Brain pericyte (primary cell): ENCODE data around the gene MAN2B2.

Experiments
- DNase-seq: peaks from one replicate; pipeline ENCODE4 v3.0.0-alpha.2; 2012; ENCODE audit warnings: low read depth, low spot score

MAN2B2 gene

DNA sequence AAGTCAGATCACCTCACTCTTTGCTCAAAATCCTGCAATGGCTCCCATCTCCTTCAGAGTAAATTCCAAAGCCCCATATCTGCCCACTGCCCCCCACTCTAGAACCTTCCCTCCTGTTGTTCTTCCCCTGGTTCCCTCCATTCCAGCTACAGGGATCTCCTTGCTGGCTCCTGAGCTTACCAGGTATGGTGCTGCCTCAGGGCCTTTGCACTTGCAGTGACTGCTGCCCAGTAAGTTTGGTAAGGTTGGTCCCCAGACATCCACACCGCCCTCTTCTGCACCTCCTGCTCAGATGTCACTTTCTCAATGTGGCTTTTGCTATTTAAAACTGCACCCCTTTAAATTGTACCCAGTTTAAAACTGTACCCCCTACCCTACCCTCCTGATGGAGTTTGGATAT is 7.8 kb upstream of the MAN2B2 start:
- no peak for DNase-seq

DNA sequence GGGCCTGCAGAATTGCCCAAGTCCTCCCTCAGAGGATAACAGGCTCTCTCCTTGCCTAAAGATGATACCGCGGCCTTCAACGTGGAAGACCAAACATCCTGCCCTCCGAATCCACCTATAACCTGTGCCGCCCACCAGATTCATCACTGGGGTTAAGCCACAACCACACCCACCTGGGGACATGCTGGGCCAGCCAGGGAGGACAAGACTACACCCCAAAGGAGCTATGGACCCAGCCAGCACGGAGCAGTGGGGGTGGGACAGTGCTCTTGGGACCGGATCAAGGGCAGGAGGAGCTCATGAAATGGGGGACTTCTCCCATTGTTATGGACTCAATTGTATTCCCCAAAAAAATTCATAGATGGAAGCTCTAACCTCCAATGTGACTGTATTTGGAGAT is 6.8 kb upstream of the MAN2B2 start:
- DNase-seq = no peak

DNA sequence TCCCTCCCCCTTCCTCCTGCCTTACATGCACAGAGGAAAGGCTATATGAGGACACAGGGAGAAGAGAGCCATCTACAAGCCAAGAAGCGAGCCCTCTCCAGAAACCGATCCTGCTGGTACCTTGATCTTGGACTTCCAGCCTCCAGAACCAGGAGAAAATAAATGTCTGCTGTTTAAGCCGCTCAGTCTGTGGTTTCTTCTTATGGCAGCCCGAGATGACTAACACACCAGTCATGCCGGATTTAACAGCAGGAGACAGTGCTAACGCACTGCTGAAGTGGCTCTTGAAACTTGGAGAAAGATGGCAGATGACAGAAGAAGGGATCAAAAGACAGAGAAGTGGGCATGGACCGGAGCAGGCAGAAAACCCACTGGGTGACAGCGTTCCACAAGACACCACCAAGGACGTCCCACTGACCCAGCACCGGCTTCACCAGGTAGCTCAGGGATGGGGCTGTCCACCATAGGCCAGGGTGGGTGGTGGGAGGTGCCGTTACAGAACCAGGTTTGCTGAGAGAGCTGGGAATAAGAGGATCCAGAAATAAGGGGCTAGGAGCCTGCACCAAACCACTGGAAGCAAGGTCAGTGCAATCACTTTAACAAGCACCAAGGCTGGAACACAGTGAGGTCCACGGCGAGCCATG is 6.2 kb upstream of the MAN2B2 start:
- no peak for DNase-seq

DNA sequence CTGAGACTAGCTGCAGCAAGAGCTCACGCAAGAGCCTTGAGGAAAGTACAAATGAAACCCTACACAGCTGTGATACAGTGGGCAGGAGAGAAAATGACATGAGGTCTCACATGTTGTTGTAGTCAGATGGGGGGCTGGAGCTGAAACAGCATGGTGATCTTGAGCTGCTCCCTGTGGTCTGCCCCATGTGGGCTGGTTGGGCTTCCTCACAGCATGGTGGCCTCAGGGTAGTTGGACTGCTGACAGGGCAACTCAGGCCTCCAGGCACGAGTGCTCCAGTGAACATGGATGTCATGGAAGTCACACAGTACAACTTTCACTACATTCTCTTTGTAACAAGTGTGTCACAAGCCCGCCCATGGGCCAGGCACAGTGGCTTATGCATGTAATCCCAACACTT is 3.4 kb upstream of the MAN2B2 start:
- no peak for DNase-seq

DNA sequence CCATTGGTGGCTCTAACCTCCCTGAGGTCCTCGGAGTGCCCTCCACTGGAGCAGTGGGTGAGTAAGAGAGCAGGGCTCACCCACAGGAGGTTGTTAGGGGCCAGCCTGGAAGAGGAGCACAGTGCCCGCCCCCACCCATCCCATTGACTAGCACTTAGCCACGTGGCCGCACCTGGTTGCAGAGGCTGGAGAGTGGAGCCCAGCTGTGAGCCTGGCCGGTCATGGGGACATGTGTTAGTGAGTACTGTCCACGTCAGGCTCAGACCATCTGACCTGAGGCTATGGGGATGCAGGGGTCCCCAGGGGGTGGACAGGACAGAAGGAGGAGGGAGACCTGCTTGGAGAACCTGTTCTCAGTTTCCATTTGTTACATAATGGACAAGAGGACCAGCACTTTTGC is 1.4 kb upstream of the MAN2B2 start:
- DNase-seq = no peak

DNA sequence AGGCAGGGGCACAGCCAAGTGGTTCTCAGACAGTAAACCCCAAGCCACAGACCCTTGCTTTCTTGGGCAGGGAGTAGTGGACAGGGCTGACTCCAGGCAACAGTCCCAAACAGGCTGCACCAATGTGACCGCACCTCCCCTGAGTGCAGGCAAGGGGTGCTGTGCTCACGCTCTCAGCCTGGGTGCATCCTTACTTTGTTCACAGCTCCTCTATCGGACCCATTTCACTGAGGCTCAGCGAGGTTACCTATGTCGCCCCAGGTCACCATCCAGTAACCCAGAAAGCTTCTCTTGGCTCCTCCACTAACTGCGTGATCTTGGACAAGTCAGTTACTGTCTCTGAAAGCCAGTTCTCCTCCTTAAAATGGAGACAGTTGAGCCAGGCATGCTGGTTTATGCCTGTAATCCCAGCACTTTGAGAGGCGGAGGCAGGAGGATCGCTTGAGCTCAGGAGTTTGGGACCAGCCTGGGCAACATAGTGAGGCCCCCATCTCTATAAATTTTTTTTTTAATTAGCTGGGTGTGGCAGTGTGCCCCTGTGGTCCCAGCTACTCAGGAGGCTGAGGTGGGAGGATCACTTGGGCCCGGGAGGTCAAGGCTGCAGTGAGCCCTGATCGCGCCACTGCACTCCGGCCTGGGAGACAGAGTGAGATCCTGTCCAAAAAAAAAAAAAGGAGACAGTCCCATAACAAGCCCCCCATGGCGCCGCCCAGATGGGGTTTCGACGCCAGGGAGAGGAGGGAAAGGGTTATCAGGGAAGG is 823 bp upstream of the MAN2B2 start:
- no peak for DNase-seq

DNA sequence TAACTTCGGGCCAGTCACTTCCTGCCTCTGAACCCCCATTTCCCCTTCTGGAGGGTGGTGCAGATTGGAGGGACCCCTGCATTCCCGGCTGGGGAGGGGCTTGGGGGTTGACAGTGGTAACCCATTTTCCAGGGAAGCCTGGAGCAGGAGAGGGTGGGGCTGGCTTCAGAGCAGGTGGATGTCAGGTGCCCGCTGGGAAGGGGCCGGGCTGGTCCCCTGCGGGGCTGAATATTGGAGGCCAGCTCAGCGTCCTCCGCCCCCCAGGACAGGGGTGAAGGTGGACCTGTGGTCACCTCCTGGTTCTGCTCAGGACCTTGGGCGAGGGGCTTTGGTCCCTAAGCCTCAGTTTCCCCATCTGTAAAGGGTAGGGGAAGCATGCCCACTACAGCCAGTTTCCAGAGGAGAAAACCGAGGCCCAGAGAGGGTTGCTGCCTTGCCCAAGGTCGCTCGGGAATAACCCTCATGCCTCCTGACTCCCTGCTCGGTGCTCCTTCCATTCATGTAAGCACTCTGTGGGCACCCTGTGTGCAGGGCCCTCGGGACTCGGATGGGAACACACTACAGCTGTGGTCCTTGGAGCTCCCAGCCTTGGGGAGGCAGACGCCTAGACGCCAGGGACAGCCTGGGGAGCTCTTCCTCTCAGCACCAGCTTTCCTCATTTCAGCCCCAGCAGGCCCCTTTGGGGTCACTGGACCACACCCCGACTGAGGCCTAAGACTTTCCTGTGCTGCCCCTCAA is 683 bp downstream of the MAN2B2 start:
- DNase-seq = no peak

DNA sequence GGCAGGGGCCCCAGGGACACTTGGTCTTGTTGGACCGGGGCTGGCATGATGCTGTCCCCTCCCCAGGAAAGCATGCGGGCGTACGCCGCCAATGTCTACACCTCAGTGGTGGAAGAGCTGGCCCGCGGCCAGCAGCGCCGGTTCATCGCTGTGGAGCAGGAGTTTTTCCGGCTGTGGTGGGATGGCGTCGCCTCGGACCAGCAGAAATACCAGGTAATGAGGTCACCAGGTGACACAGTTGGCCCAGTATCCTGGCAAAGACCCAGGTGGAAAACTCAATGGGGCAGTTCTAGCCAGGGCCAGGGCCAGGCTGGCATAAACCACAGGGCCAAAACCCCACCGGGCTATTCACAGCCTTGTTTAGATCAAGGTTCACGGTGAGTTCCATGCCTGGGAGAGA is 1.5 kb downstream of the MAN2B2 start:
- DNase-seq = no peak

DNA sequence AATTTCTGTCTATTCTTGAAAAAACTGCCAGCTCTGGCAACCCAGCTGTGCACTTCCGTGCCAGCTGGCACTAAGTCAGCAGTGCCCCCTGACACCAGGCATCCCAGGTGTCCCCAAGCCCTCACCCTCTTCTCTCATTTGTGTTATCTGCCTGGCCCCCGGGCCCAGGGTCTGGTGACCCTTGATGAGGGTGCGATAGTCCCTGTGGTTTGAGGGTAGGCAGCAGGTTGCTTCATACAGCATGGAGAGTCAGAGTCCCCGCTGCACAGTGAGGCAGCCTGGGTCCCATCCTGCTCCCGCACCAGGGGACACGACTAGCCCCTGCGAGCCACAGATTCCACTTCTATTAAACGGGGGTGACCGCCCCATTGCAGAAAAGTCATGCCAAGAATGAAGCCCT is 1.9 kb downstream of the MAN2B2 start:
- DNase-seq = no peak

DNA sequence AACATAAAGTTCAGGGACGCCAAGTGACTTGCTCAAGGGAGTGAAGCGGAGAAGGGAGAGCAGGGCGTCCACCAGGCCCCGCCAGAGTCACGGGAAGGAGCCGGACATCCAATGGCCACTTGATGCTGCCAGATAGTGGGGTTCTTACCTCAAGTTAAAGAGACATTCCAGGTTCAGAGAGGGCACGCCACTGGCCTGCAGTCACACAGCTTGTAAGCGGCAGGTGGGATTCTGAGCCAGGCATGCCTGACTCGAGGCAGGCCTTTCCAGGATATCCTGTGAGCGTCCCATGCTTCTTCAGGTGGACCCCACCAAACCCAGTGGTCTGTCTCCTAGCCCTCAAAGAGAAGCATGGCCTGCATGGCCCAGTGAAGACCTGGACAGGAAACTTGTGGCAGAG is 2.4 kb downstream of the MAN2B2 start:
- no peak for DNase-seq

DNA sequence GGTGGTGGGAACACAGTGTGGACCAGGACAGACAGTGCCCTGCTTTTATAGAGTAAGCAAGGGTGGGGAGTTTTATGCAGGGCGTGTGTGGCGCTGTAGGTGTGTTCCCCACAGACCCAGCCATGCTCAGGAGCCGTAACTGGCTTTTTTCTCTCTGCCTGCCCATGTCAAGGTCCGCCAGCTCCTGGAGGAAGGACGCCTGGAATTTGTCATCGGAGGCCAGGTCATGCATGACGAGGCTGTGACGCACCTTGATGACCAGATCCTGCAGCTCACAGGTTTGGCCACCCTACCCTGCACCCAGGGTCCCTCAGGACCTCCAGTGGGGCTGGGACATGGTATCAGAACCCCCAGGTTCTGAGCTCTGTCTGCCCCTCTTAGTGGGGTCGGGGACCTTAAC is 3.2 kb downstream of the MAN2B2 start:
- no peak for DNase-seq

DNA sequence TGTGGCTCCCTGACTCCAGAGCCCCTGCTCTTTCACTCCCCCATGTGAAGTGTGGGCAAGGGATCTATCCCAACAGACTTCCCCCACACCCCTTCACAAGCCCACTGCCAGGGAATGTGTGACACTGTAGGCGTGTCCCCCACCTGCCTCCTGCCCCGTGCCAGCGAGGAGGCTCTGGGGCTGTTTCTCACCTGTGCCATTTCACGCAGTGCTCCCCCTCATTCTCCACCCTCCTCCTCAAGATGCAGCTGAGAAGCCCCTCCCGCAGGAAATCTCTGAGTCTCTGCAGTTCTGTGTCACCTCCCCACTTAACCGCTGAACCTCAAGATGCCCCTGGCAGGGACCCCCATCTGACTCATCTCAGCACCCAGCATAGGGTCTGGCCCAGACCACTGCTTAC is 5.4 kb downstream of the MAN2B2 start:
- DNase-seq = no peak

DNA sequence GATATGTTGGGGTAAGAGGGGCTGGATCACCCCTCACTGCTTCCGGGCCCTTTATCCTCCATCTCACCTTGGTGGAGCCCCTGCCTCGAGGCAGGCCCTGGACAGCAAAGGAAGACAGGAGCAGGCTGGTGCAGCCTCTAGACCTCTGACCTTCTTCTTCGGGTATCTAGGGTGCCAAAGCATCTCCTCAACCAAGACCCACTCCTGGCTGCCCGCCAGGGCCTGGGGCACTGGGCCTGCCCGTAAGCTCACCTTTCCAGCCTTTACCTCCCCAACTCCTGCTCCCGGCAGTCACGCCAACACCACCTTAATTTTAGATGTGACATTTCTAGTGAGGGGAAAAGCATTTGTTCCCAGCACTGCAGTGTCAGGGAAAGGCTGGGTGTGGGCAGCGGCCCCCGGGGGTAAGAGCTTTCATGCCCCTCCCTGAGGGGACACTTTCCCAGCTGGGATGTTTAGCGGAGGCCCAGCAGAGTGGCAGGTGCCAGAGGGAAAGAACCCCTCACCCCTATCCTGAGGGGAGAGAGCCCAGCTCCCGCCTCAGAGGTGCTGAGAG is 6.7 kb downstream of the MAN2B2 start:
- DNase-seq = no peak

DNA sequence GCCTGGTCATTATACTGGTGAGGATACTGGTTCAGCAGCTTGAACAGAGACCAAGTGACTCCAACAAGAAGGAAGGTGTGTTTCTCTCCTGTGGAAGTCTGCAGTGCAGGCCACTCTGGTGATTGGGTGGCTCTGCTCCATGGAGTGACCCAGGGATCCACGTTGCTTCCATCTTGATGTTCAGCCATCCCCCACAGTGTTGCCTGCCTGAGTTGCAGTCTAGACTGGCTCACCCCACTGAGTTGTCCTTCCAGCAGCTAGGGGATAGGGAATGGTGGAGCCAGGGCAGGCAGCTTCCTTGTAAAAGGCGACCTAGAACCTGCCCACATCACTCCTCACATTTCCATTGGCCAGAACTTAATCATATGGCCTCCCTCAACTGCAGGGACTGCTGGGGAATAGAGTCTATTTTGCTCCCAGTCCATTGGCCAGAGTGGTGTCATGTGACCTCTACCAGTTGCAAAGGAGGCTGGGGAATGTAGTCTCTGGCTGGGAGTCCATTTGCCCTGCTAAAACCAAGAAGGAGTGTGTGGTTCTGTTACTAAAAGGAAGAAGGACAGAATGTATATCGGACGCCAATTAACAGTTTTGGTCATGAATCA is 8.0 kb downstream of the MAN2B2 start:
- no peak for DNase-seq

DNA sequence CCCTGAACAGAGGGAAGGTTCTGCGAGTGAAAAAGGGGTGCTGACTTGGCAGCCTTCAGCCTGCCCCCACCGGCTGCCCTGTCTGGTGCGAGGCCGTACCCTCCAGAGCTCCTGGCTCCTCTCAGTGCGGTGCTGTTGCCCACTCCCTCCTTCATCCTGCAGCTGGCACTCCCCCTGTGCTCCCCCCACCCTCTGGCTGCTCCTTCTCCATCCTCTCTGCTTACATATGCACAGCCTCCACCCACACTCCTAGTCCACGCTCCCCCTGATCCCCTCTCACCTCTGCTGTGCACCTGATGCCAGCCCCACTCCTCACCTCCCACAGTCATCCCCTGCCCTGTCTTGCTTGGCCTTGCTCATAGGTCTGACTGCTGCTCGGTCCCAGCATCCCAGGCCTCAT is 9.9 kb downstream of the MAN2B2 start:
- DNase-seq = no peak

DNA sequence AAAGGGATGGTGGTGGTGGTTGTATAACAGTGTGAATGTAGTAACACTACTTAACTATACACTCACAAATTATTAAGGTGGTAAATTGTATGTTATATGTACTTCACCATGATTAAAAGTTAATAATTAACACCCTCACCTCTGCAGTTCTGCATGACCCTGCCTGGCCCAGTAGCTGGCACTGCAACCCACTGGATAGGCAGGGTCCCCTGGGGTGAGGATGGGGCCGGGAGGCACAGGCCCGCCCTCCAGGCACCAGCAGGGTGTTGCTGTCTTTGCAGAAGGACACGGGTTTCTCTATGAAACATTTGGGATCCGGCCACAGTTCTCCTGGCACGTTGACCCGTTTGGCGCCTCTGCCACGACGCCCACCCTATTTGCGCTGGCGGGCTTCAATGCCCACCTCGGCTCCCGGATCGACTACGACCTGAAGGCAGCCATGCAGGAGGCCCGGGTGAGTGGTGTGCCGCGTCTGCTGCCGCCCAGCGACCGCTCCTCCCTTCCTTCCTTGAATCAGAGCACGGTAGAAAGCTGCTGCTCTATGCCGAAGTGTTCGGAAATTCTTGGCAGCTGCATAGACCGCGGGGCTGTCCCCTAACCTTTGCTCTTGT is 11.8 kb downstream of the MAN2B2 start:
- DNase-seq = no peak

DNA sequence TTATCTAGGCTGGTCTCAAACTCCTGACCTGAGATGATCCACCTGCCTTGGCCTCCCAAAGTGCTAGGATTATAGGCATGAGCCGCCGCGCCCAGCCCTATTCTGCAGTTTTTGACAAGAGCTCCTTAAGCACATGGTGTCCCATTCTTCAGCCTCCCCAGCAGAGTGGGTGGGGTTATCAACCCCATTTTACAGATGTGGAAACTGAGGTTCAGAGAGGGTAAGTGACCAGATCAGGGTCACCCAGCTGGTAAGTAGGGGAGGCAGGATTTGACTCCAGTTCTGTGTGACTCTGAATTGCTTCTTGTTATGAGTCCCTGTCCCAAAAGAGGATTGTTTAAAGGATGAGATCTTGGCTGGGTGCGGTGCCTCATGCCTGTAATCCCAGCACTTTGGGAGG is 14.5 kb downstream of the MAN2B2 start:
- no peak for DNase-seq

DNA sequence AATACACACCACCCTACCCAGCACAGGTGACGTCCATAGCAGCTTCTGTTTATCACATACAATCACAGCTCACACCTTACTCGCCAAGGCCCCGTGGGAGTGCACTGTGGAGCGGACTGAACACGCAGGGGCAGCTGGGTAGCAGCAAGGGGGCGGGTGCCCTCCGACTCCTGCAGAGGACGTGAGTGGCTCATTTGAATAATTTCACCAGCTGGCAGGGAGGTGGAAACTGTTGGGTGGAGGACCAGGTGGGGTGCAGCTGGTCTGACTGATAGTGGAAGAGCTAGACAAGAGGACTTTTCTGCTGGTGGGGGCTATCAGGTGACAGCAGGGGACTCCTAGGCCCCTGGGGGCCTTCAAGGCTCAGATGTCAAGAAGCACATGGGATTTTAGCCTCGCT is 16.3 kb downstream of the MAN2B2 start:
- DNase-seq = no peak

DNA sequence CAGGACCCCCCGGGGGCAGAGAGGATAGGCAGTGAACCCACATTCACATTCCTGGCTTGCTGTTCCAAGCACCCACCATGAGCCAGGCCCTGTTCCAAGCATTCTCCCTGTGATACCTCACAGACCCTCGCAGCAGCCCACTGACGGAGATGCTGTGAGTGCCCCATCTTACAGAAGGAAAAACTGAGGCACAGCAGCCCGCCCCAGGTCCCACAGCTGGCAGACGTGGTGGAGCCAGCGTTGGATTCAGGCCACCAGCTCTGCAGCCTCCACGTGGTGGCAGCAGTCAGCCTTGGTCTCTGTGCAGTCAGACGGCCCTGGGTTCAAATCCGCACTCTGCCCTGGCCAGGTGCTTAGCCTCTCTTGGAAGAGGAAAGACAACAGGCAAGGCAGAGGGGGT is 16.8 kb downstream of the MAN2B2 start:
- DNase-seq = no peak

DNA sequence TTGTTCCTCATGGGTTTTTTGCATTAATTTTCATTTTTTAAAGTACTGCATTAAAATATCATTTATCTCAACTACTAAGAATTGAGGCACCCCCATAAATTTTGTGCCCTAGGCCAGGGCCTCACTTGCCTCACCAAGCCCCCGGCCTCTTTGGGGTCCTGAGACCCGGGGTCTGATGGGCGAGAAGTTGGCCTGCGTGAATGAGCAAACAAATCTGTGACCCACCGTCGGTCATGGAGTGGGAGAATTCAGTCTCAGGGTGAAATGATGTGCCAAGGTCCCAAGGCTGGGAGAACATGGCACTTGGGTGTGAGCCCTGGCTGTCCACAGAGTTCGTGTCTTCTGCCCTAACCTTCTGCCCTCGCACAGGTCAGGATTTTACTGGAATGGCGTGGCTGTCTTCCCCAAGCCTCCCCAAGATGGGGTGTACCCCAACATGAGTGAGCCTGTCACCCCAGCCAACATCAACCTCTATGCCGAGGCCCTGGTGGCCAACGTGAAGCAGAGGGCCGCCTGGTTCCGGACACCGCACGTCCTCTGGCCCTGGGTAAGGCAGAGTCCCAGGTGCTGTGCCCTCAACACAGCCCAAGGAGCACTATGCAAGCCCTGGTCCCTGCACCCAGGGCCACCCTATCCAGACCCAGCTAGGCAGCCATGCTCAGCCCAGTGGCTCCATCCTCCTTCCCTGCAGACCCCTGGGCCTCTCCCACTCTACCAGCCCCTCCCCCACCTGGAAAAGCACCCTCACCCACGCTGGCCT is 18.0 kb downstream of the MAN2B2 start:
- DNase-seq = no peak

DNA sequence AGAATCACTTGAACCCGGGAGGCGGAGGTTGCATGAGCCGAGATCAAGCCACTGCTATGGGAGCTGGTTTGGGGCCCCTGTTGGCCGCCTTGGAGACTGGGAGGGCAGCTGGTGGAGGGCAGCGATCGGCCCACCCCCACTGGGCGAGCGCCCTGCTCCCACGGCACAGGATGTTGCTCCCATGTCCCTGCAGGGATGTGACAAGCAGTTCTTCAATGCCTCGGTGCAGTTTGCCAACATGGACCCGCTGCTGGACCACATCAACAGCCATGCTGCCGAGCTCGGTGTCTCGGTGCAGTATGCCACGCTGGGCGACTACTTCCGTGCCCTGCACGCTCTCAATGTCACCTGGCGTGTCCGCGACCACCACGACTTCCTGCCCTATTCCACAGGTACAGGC is 19.4 kb downstream of the MAN2B2 start:
- DNase-seq = no peak
